PC-3 (cell line): Measurements from ENCODE around the gene KCNK13.

Source experiments
- CTCF ChIP-seq: fragments of 300-600 bp; sonication (generic); conservative IDR thresholded peaks from 2 replicates; pipeline ENCODE4 v1.5.1; 2017; ENCODE audit warnings: antibody characterized with exemption, low read depth, mild to moderate bottlenecking, low read length
- EZH2 ChIP-seq: fragments of 300-600 bp; sonication (generic); IDR thresholded peaks from one replicate; pipeline ENCODE4 v1.6.1; 2017; ENCODE audit warnings: antibody characterized with exemption, mild to moderate bottlenecking, low read length; ENCODE audit not compliant: unreplicated experiment
- EZH2phosphoT487 ChIP-seq: fragments of 300-600 bp; sonication (generic); IDR thresholded peaks from 2 replicates; pipeline ENCODE4 v1.6.1; 2018; ENCODE audit warnings: mild to moderate bottlenecking, antibody characterized with exemption, low read length, borderline replicate concordance

GRCh38 chr14:90111895-90112534 lies 50.2 kb downstream of the KCNK13 start:
- no peak for TF ChIP-seq CTCF
- TF ChIP-seq EZH2, result no peak
- TF ChIP-seq EZH2phosphoT487, result no peak
